Testis (tissue), 3 donors: Measurements from ENCODE around the gene CST4. TPM values are rescaled to one million over a fixed set of nuclear protein-coding genes. Genes with fewer than 3 reads are reported as not detected.

Experiments
- DNase-seq: peaks from one replicate; pipeline ENCODE4 v3.0.0-alpha.2; 2019
- H3K27ac ChIP-seq, 2 donors: fragments of 200-600 bp; sonication (generic); one replicate each; pipeline ENCODE4 v1.5.1; 2019
- H3K27me3 ChIP-seq: fragments of 200-600 bp; sonication (generic); one replicate; pipeline ENCODE4 v1.5.1; 2019
- H3K36me3 ChIP-seq: fragments of 200-600 bp; sonication (generic); one replicate; pipeline ENCODE4 v1.5.1; 2017; ENCODE audit warnings: low read depth; ENCODE audit errors: missing control alignments
- H3K4me1 ChIP-seq: fragments of 200-600 bp; sonication (generic); one replicate; pipeline ENCODE4 v1.5.1; 2019
- H3K4me3 ChIP-seq, 2 donors: fragments of 200-600 bp; sonication (generic); one replicate each; pipeline ENCODE4 v1.5.1; 2017 to 2019
- H3K9me3 ChIP-seq: fragments of 200-600 bp; sonication (generic); one replicate; pipeline ENCODE4 v1.5.1; 2017
- CTCF ChIP-seq, 3 experiments: fragments of 450-650 bp in 2 of 3; fragments of 200-600 bp in 1 of 3; sonication (generic) in 1 of 3; IDR thresholded peaks; one replicate each; pipeline ENCODE4 v1.5.1; 2016 to 2019; ENCODE audit warnings: antibody characterized with exemption in 3 of 3, mild to moderate bottlenecking in 2 of 3, moderate library complexity in 1 of 3
- POLR2A ChIP-seq: fragments of 450-650 bp; IDR thresholded peaks from one replicate; pipeline ENCODE4 v1.6.1; 2017; ENCODE audit warnings: antibody characterized with exemption, mild to moderate bottlenecking, moderate library complexity
- WGBS, 2 donors: methylation state at CpG; one replicate each; pipeline ENCODE4 v1.1.5; 2018; 5-methylcytosine and 5-hydroxymethylcytosine counted together
- intact Hi-C: fragments of 100-400 bp; cut with DNase I; formaldehyde crosslinking; loops from one replicate; pipeline ENCODE4 v1.15.1; 2023; ENCODE audit warnings: low total_unique reads
- polyA plus RNA-seq: library from polyadenylated mRNA; stranded (reverse); fragments of 350-450 nt; fragmentation: Illumina TruSeq; extraction: RNeasy Lipid Tissue Mini Kit (QIAGEN cat#74804); gene quantifications from one replicate; pipeline ENCODE4 v1.2.3, GENCODE V29; 2014; ENCODE audit warnings: low read depth, low replicate concordance; ENCODE audit not compliant: insufficient read depth
- total RNA-seq, 2 donors: library from RNA; depleted of rRNA; stranded (reverse); fragments of >200 nt; gene quantifications; one replicate each; pipeline ENCODE4 v1.2.3, GENCODE V29; 2016

Gene CST4
- total and polyA plus RNA-seq, 3 donors from 2014 or later, result not detected

- TF ChIP-seq CTCF (IDR thresholded peaks at IDR 0.05), result no peak
- TF ChIP-seq POLR2A, result no peak
- peak overlapping the region in 1 of 2 donors; percentile 19 for H3K27ac ChIP-seq
- 96 to 100% methylated on average over 3 of the region's 3 CpGs for WGBS, 2 donors
These were observed 35.4 kb downstream of the CST4 start for GRCh38 chr20:23653400-23653938.

GRCh38 chr20:23652926-23653325 lies 35.9 kb downstream of the CST4 start:
- Histone ChIP-seq H3K36me3 (no peaks in the 10 kb centered on the region), H3K4me1 (peaks cover 25% of the 10 kb centered on the region), H3K27me3 (no peaks in the 10 kb centered on the region), H3K4me3 (no peak overlapping the region), H3K27ac (no peak overlapping the region), H3K9me3 (no peaks in the 10 kb centered on the region)
- intact Hi-C loops, result no loop called here
- no peak for DNase-seq
- TF ChIP-seq POLR2A, result no peak
- TF ChIP-seq CTCF (IDR thresholded peaks at IDR 0.05), result no peak
- WGBS, 2 donors, result 89% methylated on average over 2 of the region's 2 CpGs; no CpG with 5 or more reads in 1 of the 2 donors

More at GRCh38 chr20:23653400-23653938, 35.4 kb downstream of the CST4 start:
- no peaks in the 10 kb centered on the region for H3K36me3 ChIP-seq
- H3K27me3 ChIP-seq, result no peaks in the 10 kb centered on the region
- H3K4me1 ChIP-seq, result peaks cover 25% of the 10 kb centered on the region
- H3K9me3 ChIP-seq, result no peaks in the 10 kb centered on the region
- intact Hi-C loops, result no loop called here
- H3K4me3 ChIP-seq, result no peak overlapping the region
- DNase-seq, result no peak

- H3K27me3 ChIP-seq, result no peaks in the 10 kb centered on the region
- peaks cover 25% of the 10 kb centered on the region for H3K4me1 ChIP-seq
- H3K27ac ChIP-seq, result no peak overlapping the region
- TF ChIP-seq CTCF (IDR thresholded peaks at IDR 0.05) (no peak), POLR2A (no peak)
- intact Hi-C loops, result no loop called here
- H3K4me3 ChIP-seq, result no peak overlapping the region
- no peaks in the 10 kb centered on the region for H3K36me3 ChIP-seq
- no peak for DNase-seq
- no peaks in the 10 kb centered on the region for H3K9me3 ChIP-seq
These were observed 36.5 kb downstream of the CST4 start for GRCh38 chr20:23652371-23652770.

GRCh38 chr20:23651117-23651516 lies 37.7 kb downstream of the CST4 start:
- Histone ChIP-seq H3K27me3 (no peaks in the 10 kb centered on the region), H3K9me3 (no peaks in the 10 kb centered on the region), H3K4me3 (no peak overlapping the region), H3K4me1 (peaks cover 14% of the 10 kb centered on the region), H3K36me3 (no peaks in the 10 kb centered on the region), H3K27ac (no peak overlapping the region)
- no peak for DNase-seq
- 93 to 96% methylated on average over 2 of the region's 2 CpGs for WGBS, 2 donors
- intact Hi-C loops, result no loop called here
- TF ChIP-seq CTCF (IDR thresholded peaks at IDR 0.05) (no peak), POLR2A (no peak)

GRCh38 chr20:23649830-23650417 lies 38.9 kb downstream of the CST4 start:
- Histone ChIP-seq H3K36me3 (no peaks in the 10 kb centered on the region), H3K4me3 (no peak overlapping the region), H3K27ac (no peak overlapping the region), H3K9me3 (no peaks in the 10 kb centered on the region), H3K27me3 (no peaks in the 10 kb centered on the region), H3K4me1 (peaks cover 6% of the 10 kb centered on the region)
- intact Hi-C loops, result no loop called here
- no peak for DNase-seq
- TF ChIP-seq CTCF (IDR thresholded peaks at IDR 0.05) (no peak), POLR2A (no peak)
- WGBS, 2 donors, result 90 to 91% methylated on average over 1 of the region's 1 CpG
